GM18502 (cell line): Measurements from ENCODE around the gene HCFC1.

Experiments
- ATAC-seq: cut with Tn5 transposase; IDR thresholded peaks from one replicate; pipeline ENCODE4 v1.9.1; 2021; ENCODE audit warnings: mild to moderate bottlenecking; ENCODE audit not compliant: unreplicated experiment, poor library complexity

Gene HCFC1

GRCh38 chrX:153960786-153961185, 10.8 kb downstream of the HCFC1 start:
- no peak for ATAC-seq

- no peak for ATAC-seq
These were observed 11.5 kb downstream of the HCFC1 start for GRCh38 chrX:153960077-153960476.

- no peak for ATAC-seq
These were observed 12.0 kb downstream of the HCFC1 start for GRCh38 chrX:153959649-153960048.

- no peak for ATAC-seq
These were observed 13.0 kb downstream of the HCFC1 start for GRCh38 chrX:153958605-153959004.

- ATAC-seq = no peak
These were observed 14.4 kb downstream of the HCFC1 start for GRCh38 chrX:153957224-153957623.

- no peak for ATAC-seq
These were observed 15.3 kb downstream of the HCFC1 start for GRCh38 chrX:153956044-153956907.

GRCh38 chrX:153955228-153955732, 16.3 kb downstream of the HCFC1 start:
- no peak for ATAC-seq

- ATAC-seq = no peak
These were observed 16.9 kb downstream of the HCFC1 start for GRCh38 chrX:153954558-153955227.

- no peak for ATAC-seq
These were observed 17.6 kb downstream of the HCFC1 start for GRCh38 chrX:153953892-153954557.

- peak; percentile 71 for ATAC-seq
These were observed 18.2 kb downstream of the HCFC1 start for GRCh38 chrX:153953342-153953830.

- ATAC-seq = no peak
These were observed 19.1 kb downstream of the HCFC1 start for GRCh38 chrX:153952373-153953026.

GRCh38 chrX:153951683-153952372, 19.8 kb downstream of the HCFC1 start:
- no peak for ATAC-seq

- ATAC-seq = no peak
These were observed 21.5 kb downstream of the HCFC1 start for GRCh38 chrX:153950127-153950526.

- ATAC-seq = no peak
These were observed 22.5 kb downstream of the HCFC1 start for GRCh38 chrX:153948847-153949805.

- ATAC-seq = no peak
These were observed 23.6 kb downstream of the HCFC1 start for GRCh38 chrX:153948002-153948466.

GRCh38 chrX:153947009-153947769, 24.4 kb downstream of the HCFC1 start:
- peak; percentile 85 for ATAC-seq
